CD14-positive monocyte (primary cell): ENCODE data around the gene WDR91. TPM values are rescaled to one million over a fixed set of nuclear protein-coding genes. Genes with fewer than 3 reads are reported as not detected.

Experiments
- DNase-seq, 3 donors: peaks; one replicate each; pipeline ENCODE4 v3.0.0-alpha.2; 2011 to 2022
- H2AFZ ChIP-seq: 2 replicates; pipeline ENCODE4 v1.6.0; 2012; ENCODE audit warnings: mild to moderate bottlenecking, low read depth, low read length, inconsistent platforms; ENCODE audit not compliant: insufficient read depth, poor library complexity, severe bottlenecking
- H3K27ac ChIP-seq, 2 donors: 1 replicate in 1 of 2; 2 replicates in 1 of 2; pipeline ENCODE4 v1.5.1; 2012 to 2013; ENCODE audit warnings: low read length in 2 of 2, control low read depth in 1 of 2, inconsistent platforms in 1 of 2, low read depth in 1 of 2, mild to moderate bottlenecking in 1 of 2
- H3K27me3 ChIP-seq, 2 donors: one replicate each; pipeline versions ENCODE4 v1.6.0 to v1.6.1; 2011 to 2013; ENCODE audit warnings: low read length in 2 of 2; ENCODE audit not compliant: control insufficient read depth in 2 of 2, insufficient read depth in 2 of 2
- H3K36me3 ChIP-seq, 2 donors: replicated peaks in 1 of 2; 1 replicate in 1 of 2; 2 replicates in 1 of 2; pipeline versions ENCODE4 v1.5.1 to v1.6.1; 2012 to 2013; ENCODE audit warnings: low read length in 2 of 2, control low read depth in 1 of 2, inconsistent platforms in 1 of 2, mild to moderate bottlenecking in 1 of 2; ENCODE audit not compliant: insufficient read depth in 2 of 2, control insufficient read depth in 1 of 2
- H3K4me1 ChIP-seq, 2 donors: 1 replicate in 1 of 2; 2 replicates in 1 of 2; pipeline versions ENCODE4 v1.5.1 to v1.6.1; 2012 to 2013; ENCODE audit warnings: low read length in 2 of 2, control low read depth in 1 of 2, inconsistent platforms in 1 of 2, mild to moderate bottlenecking in 1 of 2, moderate library complexity in 1 of 2; ENCODE audit not compliant: insufficient read depth in 2 of 2, control insufficient read depth in 1 of 2
- H3K4me2 ChIP-seq: replicated peaks from 2 replicates; pipeline ENCODE3; 2012; ENCODE audit warnings: low read length, moderate library complexity, mild to moderate bottlenecking; ENCODE audit not compliant: poor library complexity, severe bottlenecking; ENCODE audit errors: extremely low read depth
- H3K4me3 ChIP-seq, 3 experiments: fragments of 200-600 bp in 1 of 3; sonication (generic) in 1 of 3; replicated peaks in 1 of 3; 1 replicate in 2 of 3; 2 replicates in 1 of 3; pipeline ENCODE4 v1.5.1; 2011 to 2013; ENCODE audit warnings: low read length in 3 of 3, mild to moderate bottlenecking in 3 of 3, control low read depth in 2 of 3, low read depth in 2 of 3, inconsistent platforms in 1 of 3, moderate library complexity in 1 of 3
- H3K79me2 ChIP-seq: 2 replicates; pipeline ENCODE4 v1.6.0; 2012; ENCODE audit warnings: mild to moderate bottlenecking, control low read depth, inconsistent platforms, low read length, moderate library complexity; ENCODE audit not compliant: insufficient read depth
- H3K9ac ChIP-seq: 2 replicates; pipeline ENCODE4 v1.6.0; 2017; ENCODE audit warnings: low read length, mild to moderate bottlenecking; ENCODE audit not compliant: insufficient read depth, poor library complexity, severe bottlenecking
- H3K9me3 ChIP-seq, 2 donors: replicated peaks in 1 of 2; 1 replicate in 1 of 2; 2 replicates in 1 of 2; pipeline versions ENCODE4 v1.5.1 to v1.6.1; 2012 to 2013; ENCODE audit warnings: low read length in 2 of 2, control low read depth in 1 of 2; ENCODE audit not compliant: control insufficient read depth in 1 of 2, insufficient read depth in 1 of 2
- H4K20me1 ChIP-seq: 2 replicates; pipeline ENCODE4 v1.6.0; 2012; ENCODE audit warnings: mild to moderate bottlenecking, low read length, control low read depth, moderate library complexity; ENCODE audit not compliant: insufficient read depth
- H3K27ac Mint-ChIP-seq, 7 donors: one replicate each; pipeline ENCODE4 v1.8.0; 2020; ENCODE audit warnings: mild to moderate bottlenecking in 7 of 7, mixed read lengths in 7 of 7, moderate library complexity in 6 of 7, inconsistent platforms in 2 of 7
- H3K27me3 Mint-ChIP-seq, 3 donors: one replicate each; pipeline ENCODE4 v1.8.0; 2021 to 2022; ENCODE audit warnings: low read depth in 3 of 3, mild to moderate bottlenecking in 3 of 3, mixed read lengths in 3 of 3, moderate library complexity in 3 of 3, inconsistent platforms in 1 of 3
- H3K36me3 Mint-ChIP-seq, 2 donors: one replicate each; pipeline ENCODE4 v1.8.0; 2020; ENCODE audit warnings: mixed read lengths in 2 of 2, inconsistent platforms in 1 of 2, mild to moderate bottlenecking in 1 of 2
- H3K4me1 Mint-ChIP-seq: one replicate; pipeline ENCODE4 v1.8.0; 2020; ENCODE audit warnings: mild to moderate bottlenecking, mixed read lengths
- H3K4me3 Mint-ChIP-seq, 2 donors: one replicate each; pipeline ENCODE4 v1.8.0; 2020; ENCODE audit warnings: mild to moderate bottlenecking in 2 of 2, mixed read lengths in 2 of 2, moderate library complexity in 1 of 2
- H3K9me3 Mint-ChIP-seq, 7 donors: one replicate each; pipeline ENCODE4 v1.8.0; 2020 to 2022; ENCODE audit warnings: mixed read lengths in 7 of 7, mild to moderate bottlenecking in 6 of 7, moderate library complexity in 6 of 7, inconsistent platforms in 2 of 7
- WGBS: methylation state at CpG from one replicate; pipeline ENCODE4 v1.1.5; 2013; ENCODE audit warnings: missing lambda C conversion rate; ENCODE audit not compliant: insufficient coverage; 5-methylcytosine and 5-hydroxymethylcytosine counted together
- intact Hi-C, 2 donors: fragments of 100-400 bp; cut with micrococcal nuclease; formaldehyde crosslinking; loops; one replicate each; pipeline versions ENCODE4 v1.15.0 to v1.15.1; 2023
- polyA plus RNA-seq, 3 donors: library from polyadenylated mRNA; depleted of rRNA in 1 of 3; unstranded in 2 of 3; stranded (reverse) in 1 of 3; fragments of 300-500 nt in 2 of 3; fragments of >200 nt in 1 of 3; fragmentation: Illumina TruSeq in 2 of 3; gene quantifications; 1 replicate in 2 of 3; 2 replicates in 1 of 3; pipeline ENCODE4 v1.2.3, GENCODE V29; 2012 to 2021
- TF ChIP-seq, protein P1 (sequence below): fragments of 200-600 bp; IDR thresholded peaks from one replicate; pipeline ENCODE4 v1.8.0; 2022; ENCODE audit warnings: antibody characterized with exemption, mild to moderate bottlenecking

Gene WDR91
- polyA plus RNA-seq, 3 donors, result 2.5 to 35.0 (median 3.9) TPM

DNA sequence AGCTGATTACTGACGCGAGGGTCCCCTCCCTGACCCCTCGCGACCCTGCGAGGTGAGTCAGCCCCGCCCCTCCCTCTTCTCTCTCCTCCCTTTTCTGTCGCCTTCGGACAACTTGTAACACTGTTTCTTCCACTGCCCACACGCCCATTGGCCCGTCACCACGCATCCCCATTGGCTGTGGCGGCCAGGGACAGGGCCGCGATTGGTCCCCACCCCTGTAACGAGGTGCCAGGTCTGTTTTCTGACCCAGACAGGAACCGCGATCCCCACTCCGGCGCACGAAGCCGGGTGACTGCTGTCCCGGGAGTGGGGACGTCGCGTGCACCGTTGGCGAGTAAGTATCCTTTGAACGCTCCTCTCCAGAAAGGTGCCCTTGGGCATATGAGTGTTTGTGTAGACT, 22.2 kb upstream of the WDR91 start, which contains the start of gene STRA8:
Gene STRA8 (plus strand): TSS at position 269 of the 400 bp plus-strand sequence. CDS start 6,687 bp downstream, outside the sequence.
- H3K79me2 ChIP-seq, result no peaks in the 10 kb centered on the region
- no peak within 1 kb of the TSS for H3K4me3 ChIP-seq
- Mint-ChIP-seq H3K27me3 (peaks cover 8 to 10% (median 9%) of the 10 kb centered on the region in 3 donors), H3K27ac (peak within 1 kb of the TSS in 1 of 7 donors; percentile 47), H3K9me3 (peaks cover 5 to 15% (median 8%) of the 10 kb centered on the region in 7 donors), H3K4me3 (no peak within 1 kb of the TSS), H3K36me3 (peaks cover under 1 to 4% of the 10 kb centered on the region in 2 donors), H3K4me1 (peaks cover 5% of the 10 kb centered on the region)
- H3K4me2 ChIP-seq, result no peak within 1 kb of the TSS
- WGBS, result 97% methylated on average over 25 of the region's 28 CpGs
- TF ChIP-seq, protein P1, sequence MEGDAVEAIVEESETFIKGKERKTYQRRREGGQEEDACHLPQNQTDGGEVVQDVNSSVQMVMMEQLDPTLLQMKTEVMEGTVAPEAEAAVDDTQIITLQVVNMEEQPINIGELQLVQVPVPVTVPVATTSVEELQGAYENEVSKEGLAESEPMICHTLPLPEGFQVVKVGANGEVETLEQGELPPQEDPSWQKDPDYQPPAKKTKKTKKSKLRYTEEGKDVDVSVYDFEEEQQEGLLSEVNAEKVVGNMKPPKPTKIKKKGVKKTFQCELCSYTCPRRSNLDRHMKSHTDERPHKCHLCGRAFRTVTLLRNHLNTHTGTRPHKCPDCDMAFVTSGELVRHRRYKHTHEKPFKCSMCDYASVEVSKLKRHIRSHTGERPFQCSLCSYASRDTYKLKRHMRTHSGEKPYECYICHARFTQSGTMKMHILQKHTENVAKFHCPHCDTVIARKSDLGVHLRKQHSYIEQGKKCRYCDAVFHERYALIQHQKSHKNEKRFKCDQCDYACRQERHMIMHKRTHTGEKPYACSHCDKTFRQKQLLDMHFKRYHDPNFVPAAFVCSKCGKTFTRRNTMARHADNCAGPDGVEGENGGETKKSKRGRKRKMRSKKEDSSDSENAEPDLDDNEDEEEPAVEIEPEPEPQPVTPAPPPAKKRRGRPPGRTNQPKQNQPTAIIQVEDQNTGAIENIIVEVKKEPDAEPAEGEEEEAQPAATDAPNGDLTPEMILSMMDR, result no peak
- DNase-seq, result no peak
- intact Hi-C loops, result no loop called here
- H3K27ac ChIP-seq, result no peak within 1 kb of the TSS
- no peaks in the 10 kb centered on the region for H3K9me3 ChIP-seq
- no peaks in the 10 kb centered on the region for H3K27me3 ChIP-seq
- no peaks in the 10 kb centered on the region for H3K4me1 ChIP-seq
- H3K9ac ChIP-seq, result no peak within 1 kb of the TSS
- H4K20me1 ChIP-seq, result no peaks in the 10 kb centered on the region
- H2AFZ ChIP-seq, result no peak within 1 kb of the TSS
- H3K36me3 ChIP-seq, result no peaks in the 10 kb centered on the region

GRCh38 chr7:135232720-135233119, 21.4 kb upstream of the WDR91 start:
- no peaks in the 10 kb centered on the region for H3K27me3 ChIP-seq
- Mint-ChIP-seq H3K27ac (no peak overlapping the region), H3K4me3 (no peak overlapping the region), H3K36me3 (peaks cover 2 to 6% of the 10 kb centered on the region in 2 donors), H3K4me1 (peaks cover 5% of the 10 kb centered on the region), H3K9me3 (peaks cover 8 to 22% (median 11%) of the 10 kb centered on the region in 7 donors), H3K27me3 (peaks cover 9% of the 10 kb centered on the region in 3 donors)
- H3K9me3 ChIP-seq, result no peaks in the 10 kb centered on the region
- intact Hi-C loops, result no loop called here
- H3K4me3 ChIP-seq, result no peak overlapping the region
- H3K79me2 ChIP-seq, result no peaks in the 10 kb centered on the region
- no peaks in the 10 kb centered on the region for H3K36me3 ChIP-seq
- H3K4me1 ChIP-seq, result no peaks in the 10 kb centered on the region
- H4K20me1 ChIP-seq, result no peaks in the 10 kb centered on the region
- no peak for DNase-seq
- no peak overlapping the region for H2AFZ ChIP-seq
- H3K27ac ChIP-seq, result no peak overlapping the region
- TF ChIP-seq, protein P1, result no peak
- no peak overlapping the region for H3K9ac ChIP-seq
- no peak overlapping the region for H3K4me2 ChIP-seq
- WGBS, result 91% methylated on average over 12 of the region's 13 CpGs
